NCI-H2196 (cell line): ENCODE results near the gene TNNI3K.

Experiments
- DNase-seq: peaks from one replicate; lab custom pipeline; 2025; ENCODE audit not compliant: unreplicated experiment; lab: John Stamatoyannopoulos, UW

The TNNI3K gene

DNA sequence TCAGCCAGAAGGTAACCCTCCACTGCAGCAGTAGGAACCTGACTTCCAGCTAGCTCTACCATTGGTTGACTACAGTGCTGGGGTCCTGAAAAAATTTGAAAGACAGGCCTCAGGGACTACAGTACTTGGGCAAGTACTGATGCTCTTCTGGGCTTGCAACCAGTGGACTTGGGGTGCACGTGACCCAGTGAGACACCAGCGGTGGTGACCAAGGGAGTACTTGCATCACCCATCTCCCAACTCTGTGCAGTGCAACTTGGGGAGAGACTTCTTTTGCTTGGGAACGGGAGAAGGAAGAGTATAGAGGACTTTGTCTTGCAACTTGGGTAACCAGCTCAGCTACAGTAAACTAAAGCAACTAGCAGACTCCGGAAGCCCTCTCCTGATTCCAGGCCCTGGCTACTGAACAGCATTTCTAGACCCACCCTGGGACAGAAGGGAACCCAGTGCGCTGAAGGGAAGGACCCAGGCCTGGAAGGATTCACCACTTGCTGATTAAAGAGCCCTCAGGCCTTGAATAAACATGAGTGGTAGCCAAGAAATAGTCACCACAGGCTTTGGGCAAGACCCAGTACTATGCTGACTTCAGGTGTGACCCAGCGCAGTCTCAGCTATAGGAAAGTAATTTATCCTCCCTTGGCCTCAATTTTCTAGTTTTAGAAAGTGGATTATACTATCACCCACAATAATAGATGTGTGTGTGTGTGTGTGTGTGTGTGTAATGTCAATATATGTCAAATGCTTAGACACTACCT, 45.6 kb downstream of the TNNI3K start:
- DNase-seq, result no peak

- DNase-seq, result no peak
These were observed 51.2 kb downstream of the TNNI3K start for GRCh38 chr1:74286414-74286813.

GRCh38 chr1:74314438-74314837, 79.3 kb downstream of the TNNI3K start:
- DNase-seq, result no peak

GRCh38 chr1:74316302-74316701, 81.1 kb downstream of the TNNI3K start:
- no peak for DNase-seq

DNA sequence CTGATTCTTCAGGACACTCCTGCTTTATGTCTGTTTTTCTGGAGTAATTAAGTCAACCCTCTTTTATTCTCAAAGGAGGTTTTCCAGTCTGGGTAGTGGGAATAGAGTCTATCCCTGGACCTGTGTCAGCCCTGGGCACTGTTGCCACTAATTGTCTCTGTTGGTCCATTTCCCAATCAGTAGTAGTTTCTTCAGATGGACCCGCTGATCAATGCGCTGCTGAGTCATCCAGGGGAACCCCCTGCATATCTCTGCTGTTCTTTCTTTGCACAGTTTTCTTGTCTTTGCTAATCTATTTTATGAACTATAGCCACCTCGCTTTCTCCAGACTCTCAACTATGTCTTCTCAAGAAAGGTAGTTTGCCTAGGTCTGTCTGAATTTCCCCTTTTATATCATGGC, 82.5 kb downstream of the TNNI3K start:
- no peak for DNase-seq

GRCh38 chr1:74323937-74324473, 88.8 kb downstream of the TNNI3K start:
- DNase-seq, result no peak

GRCh38 chr1:74324684-74325448, 89.7 kb downstream of the TNNI3K start:
- no peak for DNase-seq

DNA sequence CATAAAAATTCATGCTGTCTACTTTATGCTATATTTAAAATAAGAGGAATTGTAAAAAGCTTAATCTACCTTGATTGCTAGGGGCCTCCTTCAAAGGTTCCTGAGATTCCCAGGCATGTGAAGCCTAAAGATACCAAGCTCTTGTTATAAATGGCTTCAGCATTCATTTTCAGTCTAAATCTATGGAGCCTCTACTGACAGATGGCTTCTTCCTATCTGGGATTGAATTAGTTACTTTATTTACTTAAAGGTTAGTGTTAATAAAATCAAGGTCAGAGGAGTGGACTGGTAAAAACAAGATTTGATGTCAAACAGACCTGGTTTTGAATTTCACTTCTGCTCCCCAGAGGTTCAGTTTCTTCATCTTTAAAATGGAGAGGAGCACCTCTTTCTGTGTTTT, 93.7 kb downstream of the TNNI3K start:
- DNase-seq, result no peak

DNA sequence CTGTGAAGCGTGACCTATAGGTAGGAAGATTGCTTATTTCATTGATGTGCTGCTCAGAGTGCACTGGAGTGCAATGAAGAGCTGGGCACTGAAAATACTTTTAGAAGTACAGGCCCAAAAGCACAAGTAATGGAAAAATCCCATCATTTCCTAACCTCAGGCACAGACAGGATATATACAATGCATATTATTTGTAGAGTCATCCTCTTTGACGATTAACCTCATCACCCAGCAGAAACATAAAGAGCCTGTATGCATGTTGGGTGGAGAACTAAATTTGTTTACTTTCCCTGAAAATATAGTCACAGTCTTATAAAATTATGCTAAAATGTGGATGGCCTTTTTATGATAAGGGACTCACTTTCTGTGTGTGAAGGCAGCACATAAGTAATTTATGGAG, 98.1 kb downstream of the TNNI3K start:
- no peak for DNase-seq

DNA sequence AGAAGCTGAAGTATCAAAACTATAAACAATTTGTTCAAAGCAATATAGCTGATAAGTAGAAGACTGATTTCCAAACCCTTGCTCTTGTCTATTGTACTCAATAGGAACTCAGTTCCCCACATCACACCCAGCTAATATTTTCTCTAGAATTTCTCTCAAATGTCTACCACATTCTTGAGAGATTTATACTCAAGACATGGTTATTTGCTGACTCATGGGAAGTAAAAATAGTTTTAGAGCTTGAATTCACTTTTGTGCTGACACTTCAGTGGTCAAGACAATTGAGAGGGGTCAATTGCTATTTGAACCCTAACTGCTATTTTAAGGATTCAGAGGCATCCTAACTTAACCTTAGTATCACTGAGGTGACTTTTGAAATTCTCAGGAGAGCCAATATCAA, 99.0 kb downstream of the TNNI3K start:
- no peak for DNase-seq

DNA sequence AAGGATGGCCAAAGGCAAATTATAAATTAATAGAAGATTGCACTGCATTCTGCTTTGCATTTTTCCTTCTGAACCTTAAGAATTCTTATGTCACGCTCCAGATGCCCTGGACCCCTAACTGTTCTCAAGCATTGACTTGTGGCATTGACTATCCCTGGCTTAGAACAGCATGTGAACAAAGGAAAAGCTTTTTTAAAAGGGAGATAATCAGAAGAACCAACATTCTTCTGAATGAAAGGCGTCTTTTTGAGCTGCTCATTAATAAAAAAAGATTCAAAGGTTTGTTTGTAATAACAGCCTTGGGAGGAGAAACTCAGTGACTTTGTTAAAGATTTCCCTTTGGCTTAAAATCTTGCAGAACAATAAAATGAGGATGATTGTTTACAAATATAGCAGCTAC, 105.5 kb downstream of the TNNI3K start:
- no peak for DNase-seq

DNA sequence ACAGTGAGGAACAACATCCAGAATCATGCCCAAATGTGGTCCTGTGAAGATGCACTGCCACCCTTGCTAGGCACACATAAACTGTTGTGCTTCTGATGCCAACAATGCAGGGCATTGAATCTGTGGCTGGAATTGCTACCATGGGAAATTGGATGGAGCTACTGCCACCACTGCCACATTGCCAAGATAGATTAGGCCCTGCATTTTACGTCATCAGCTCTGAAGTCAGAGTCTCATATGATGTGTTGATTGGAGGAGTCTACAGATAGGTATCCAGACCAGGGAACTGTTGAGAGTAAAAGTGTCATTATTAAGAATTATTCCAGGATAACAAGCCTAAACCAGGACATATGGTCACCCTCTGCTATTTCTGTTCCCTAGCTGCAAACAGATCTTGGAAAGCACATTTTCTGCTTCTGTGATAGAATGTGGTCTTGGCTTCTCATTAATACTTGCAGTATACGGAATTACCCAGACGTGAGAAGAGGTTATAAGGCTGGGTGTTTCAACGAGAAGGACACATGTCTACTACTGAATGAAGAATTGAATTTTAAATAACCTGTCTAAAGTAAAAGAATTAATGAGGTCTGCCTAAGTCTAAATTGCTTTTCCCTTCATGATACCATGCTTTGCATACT, 106.6 kb downstream of the TNNI3K start:
- no peak for DNase-seq

DNA sequence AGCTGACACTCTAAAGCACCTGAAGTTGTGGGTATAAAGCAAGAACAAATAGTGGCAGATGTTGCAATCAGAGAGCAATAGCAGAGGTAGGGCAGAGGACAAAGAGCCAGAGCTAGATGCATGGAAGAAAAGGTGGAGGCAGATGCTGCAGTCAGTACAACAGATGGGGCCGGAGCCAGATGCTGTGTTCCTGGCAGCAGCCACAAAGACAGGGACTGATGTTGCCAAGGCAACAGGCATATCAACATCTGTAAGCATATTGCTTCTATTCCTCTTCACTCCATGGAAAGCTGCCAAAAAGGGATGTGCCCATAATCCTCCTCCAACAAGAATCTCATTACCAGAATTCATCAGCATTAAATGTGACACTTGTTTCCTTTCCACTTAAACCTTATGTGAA, 108.0 kb downstream of the TNNI3K start:
- DNase-seq, result peak; percentile 4

GRCh38 chr1:74344387-74344786, 109.2 kb downstream of the TNNI3K start:
- no peak for DNase-seq

GRCh38 chr1:74356493-74356892, 121.3 kb downstream of the TNNI3K start:
- no peak for DNase-seq

DNA sequence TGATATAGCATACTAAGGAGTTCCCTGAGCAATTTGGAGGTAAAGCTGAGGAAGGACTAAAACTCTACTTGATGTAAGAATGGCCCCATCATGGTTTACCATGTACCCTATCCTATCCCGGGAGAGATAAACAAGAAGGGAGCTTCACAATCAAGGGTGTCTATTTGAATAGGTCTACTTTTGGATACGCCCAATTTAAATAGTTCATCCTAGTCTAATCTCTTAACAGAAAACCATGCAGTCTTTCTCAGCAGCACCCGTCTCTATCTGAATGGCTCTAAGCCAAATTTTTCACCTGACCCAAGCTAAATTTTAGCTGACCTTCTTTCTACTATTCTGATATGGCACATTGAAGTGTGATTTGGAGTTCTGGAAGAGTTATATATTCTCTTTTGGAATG, 122.0 kb downstream of the TNNI3K start:
- DNase-seq, result no peak

DNA sequence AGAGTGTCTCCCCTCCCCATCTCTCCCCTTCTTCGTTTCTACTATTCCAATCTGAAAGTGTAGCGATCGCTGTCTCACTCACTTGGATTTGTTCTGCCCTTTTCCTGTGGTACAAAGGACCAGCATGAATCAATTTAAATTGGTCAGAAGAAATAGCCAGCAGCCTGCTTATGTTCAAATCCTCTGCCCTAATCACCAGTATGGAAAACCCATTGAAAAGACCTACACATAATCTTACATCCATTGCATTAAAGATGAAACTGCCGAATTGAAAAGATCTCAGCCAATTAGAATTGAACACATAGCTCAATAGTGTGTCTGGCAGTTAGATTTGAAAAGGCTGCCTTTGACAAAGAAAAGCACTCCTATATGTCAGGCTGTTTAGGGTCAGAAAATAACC, 122.6 kb downstream of the TNNI3K start:
- no peak for DNase-seq

DNA sequence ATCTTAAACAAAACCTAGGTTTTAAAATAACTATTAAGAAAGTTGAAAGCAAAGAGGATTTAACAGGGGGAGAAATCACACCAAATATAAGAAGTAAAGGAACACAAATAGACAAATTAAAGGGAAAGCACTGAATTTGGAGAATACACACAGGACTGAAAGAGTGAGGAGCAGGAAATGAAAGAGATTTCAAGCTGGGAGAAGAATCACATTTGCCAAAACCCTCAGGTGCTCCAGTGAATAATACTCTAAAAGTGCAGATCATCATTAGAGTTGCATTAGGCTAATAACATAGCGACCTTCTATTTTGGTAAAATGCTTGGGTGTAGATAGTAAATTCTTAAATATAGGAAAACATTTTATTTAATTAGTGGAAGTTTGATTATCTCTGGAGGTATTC, 127.5 kb downstream of the TNNI3K start:
- no peak for DNase-seq

DNA sequence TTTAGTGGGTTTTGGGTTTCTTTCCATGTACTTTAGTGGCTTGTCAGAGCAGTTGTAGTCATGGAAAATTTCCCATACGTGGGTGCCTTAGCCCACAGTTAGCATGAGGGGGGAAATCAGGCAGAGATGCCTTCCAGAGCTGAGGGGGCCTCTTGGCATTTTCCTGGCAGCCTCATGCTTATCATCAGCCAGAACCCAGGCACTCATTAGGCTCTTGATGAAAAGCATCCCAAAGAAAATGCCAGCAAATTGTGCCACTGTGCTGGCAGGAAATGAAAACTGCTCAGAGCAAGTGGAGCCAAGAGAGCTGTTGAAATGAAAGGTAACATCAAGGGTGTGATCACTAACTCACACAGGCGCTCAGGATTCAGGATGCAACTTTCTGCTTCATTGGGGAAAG, 128.0 kb downstream of the TNNI3K start:
- DNase-seq, result no peak

GRCh38 chr1:74367175-74367813, 132.1 kb downstream of the TNNI3K start:
- no peak for DNase-seq

- DNase-seq, result no peak
These were observed 133.1 kb downstream of the TNNI3K start for GRCh38 chr1:74368335-74368734.
